Ovary (tissue), 9 donors: ENCODE measurements around the gene LDAH. TPM values are rescaled to one million over a fixed set of nuclear protein-coding genes. Genes with fewer than 3 reads are reported as not detected.

Source experiments
- DNase-seq, 5 donors: peaks; one replicate each; pipeline ENCODE4 v3.0.0-alpha.2; 2019 to 2020
- H3K27ac ChIP-seq, 2 donors: fragments of 200-600 bp; one replicate each; pipeline versions ENCODE4 v1.5.1 to v1.8.0; 2019 to 2022
- H3K27me3 ChIP-seq: fragments of 200-600 bp; one replicate; pipeline ENCODE4 v1.8.0; 2022
- H3K36me3 ChIP-seq: fragments of 200-600 bp; sonication (generic); one replicate; pipeline ENCODE4 v1.5.1; 2019
- H3K4me1 ChIP-seq: one replicate; pipeline ENCODE4 v1.8.1; 2013; ENCODE audit warnings: mild to moderate bottlenecking, moderate library complexity; ENCODE audit not compliant: insufficient read depth
- H3K4me3 ChIP-seq: fragments of 200-600 bp; sonication (generic); one replicate; pipeline ENCODE4 v1.5.1; 2017
- H3K9me3 ChIP-seq, 2 donors: fragments of 200-600 bp in 1 of 2; sonication (generic) in 1 of 2; one replicate each; pipeline versions ENCODE4 v1.5.1 to v1.8.1; 2013 to 2019; ENCODE audit warnings: mild to moderate bottlenecking in 1 of 2, moderate library complexity in 1 of 2
- EP300 ChIP-seq: sonication (generic); formaldehyde crosslinking; IDR thresholded peaks from one replicate; pipeline ENCODE4 v1.6.1; 2017; ENCODE audit warnings: antibody characterized with exemption
- POLR2A ChIP-seq: fragments of 450-650 bp; IDR thresholded peaks from one replicate; pipeline ENCODE4 v1.6.1; 2017; ENCODE audit warnings: antibody characterized with exemption, mild to moderate bottlenecking, moderate library complexity
- WGBS, 3 donors: extraction: QIAGEN DNeasy Blood & Tissue Kit in 1 of 3; methylation state at CpG; one replicate each; pipeline versions ENCODE4 v1.1.5 to v1.1.7; 2013 to 2017; 5-methylcytosine and 5-hydroxymethylcytosine counted together
- intact Hi-C, 4 donors: fragments of 100-400 bp; cut with DNase I; formaldehyde crosslinking; loops; one replicate each; pipeline versions ENCODE4 v1.11.0 to v1.15.1; 2022 to 2023
- polyA plus RNA-seq, 2 donors: library from polyadenylated mRNA; stranded (reverse); fragments of 200-250 nt in 1 of 2; fragments of 350-450 nt in 1 of 2; fragmentation: Illumina TruSeq in 1 of 2; extraction: RNeasy Lipid Tissue Mini Kit (QIAGEN cat#74804) in 1 of 2; gene quantifications; one replicate each; pipeline ENCODE4 v1.2.3, GENCODE V29; 2013 to 2014
- total RNA-seq, 7 donors: library from RNA; depleted of rRNA in 2 of 7; stranded (reverse); fragments of >200 nt in 2 of 7; fragmentation: NEBNext Ultra II Directional in 3 of 7; extraction: Animal tissue kit (Norgen Biotek cat#: 25700) in 3 of 7; gene quantifications; one replicate each; pipeline versions ENCODE4 v1.1.0 to v1.2.4, GENCODE V29; 2016 to 2023
- TF ChIP-seq, protein P1 (sequence below), 3 donors: fragments of 450-650 bp in 2 of 3; fragments of 200-600 bp in 1 of 3; IDR thresholded peaks; one replicate each; pipeline versions ENCODE4 v1.5.1 to v1.8.0; 2016 to 2022; ENCODE audit warnings: antibody characterized with exemption in 3 of 3, mild to moderate bottlenecking in 1 of 3
- donor health status: DM: no; HTN: no; CAD: no; lungs with moderate emphysema.
- donor health status: DM: no; HTN: no; CAD: no.
- donor health status: Bipolar disorder and iron deficiency.
- donor health status: DM: yes; HTN: yes; CAD: no.
- donor health status: DM: no; HTN: no; CAD: no.
- donor health status: DM: yes; HTN: yes; CAD: no.

LDAH gene
- total and polyA plus RNA-seq, 9 donors: 4.0 to 21.0 (median 11.0) TPM

GRCh38 chr2:20657522-20658235 is 165.2 kb downstream of the LDAH start:
- Histone ChIP-seq H3K4me3 (no peak overlapping the region), H3K27me3 (no peaks in the 10 kb centered on the region), H3K9me3 (no peaks in the 10 kb centered on the region), H3K27ac (no peak overlapping the region), H3K36me3 (no peaks in the 10 kb centered on the region), H3K4me1 (no peaks in the 10 kb centered on the region)
- TF ChIP-seq POLR2A: no peak
- no peak for TF ChIP-seq EP300
- TF ChIP-seq, protein P1, sequence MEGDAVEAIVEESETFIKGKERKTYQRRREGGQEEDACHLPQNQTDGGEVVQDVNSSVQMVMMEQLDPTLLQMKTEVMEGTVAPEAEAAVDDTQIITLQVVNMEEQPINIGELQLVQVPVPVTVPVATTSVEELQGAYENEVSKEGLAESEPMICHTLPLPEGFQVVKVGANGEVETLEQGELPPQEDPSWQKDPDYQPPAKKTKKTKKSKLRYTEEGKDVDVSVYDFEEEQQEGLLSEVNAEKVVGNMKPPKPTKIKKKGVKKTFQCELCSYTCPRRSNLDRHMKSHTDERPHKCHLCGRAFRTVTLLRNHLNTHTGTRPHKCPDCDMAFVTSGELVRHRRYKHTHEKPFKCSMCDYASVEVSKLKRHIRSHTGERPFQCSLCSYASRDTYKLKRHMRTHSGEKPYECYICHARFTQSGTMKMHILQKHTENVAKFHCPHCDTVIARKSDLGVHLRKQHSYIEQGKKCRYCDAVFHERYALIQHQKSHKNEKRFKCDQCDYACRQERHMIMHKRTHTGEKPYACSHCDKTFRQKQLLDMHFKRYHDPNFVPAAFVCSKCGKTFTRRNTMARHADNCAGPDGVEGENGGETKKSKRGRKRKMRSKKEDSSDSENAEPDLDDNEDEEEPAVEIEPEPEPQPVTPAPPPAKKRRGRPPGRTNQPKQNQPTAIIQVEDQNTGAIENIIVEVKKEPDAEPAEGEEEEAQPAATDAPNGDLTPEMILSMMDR (IDR thresholded peaks at IDR 0.05): no peak
- intact Hi-C loops: no loop called here
- DNase-seq: peak in 1 of 5 donors; percentile 21
- 76 to 78% (median 76%) methylated on average over 4 of the region's 4 CpGs for WGBS, 3 donors

- Histone ChIP-seq H3K27me3 (no peaks in the 10 kb centered on the region), H3K27ac (no peak overlapping the region), H3K4me3 (no peak overlapping the region), H3K36me3 (no peaks in the 10 kb centered on the region), H3K4me1 (peaks cover 2% of the 10 kb centered on the region), H3K9me3 (no peaks in the 10 kb centered on the region)
- DNase-seq: peak in 1 of 5 donors; percentile 21
- 82 to 88% (median 83%) methylated on average over 7 of the region's 7 CpGs for WGBS, 3 donors
- TF ChIP-seq POLR2A (no peak), EP300 (no peak)
- TF ChIP-seq, protein P1 (IDR thresholded peaks at IDR 0.05): no peak
- intact Hi-C loops: no loop called here
These were observed 166.3 kb downstream of the LDAH start for GRCh38 chr2:20656561-20656960.

DNA sequence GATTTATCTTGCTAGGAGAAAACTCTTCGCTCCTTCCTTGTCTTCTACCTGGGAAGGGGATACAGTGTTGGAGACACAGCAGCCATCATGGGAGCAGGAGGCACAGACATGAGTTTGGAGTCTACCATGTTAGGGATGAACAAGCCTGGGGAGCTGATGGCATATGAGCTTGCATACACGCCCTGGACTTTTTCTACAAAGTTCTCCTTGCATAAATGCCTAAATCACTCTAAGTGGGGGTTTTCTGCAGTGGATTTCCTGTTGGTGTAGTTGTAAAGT is 168.4 kb downstream of the LDAH start:
- intact Hi-C loops: no loop called here
- TF ChIP-seq POLR2A (no peak), EP300 (no peak)
- TF ChIP-seq, protein P1 (IDR thresholded peaks at IDR 0.05): no peak
- Histone ChIP-seq H3K4me1 (peaks cover 7% of the 10 kb centered on the region), H3K36me3 (no peaks in the 10 kb centered on the region), H3K9me3 (no peaks in the 10 kb centered on the region), H3K27me3 (no peaks in the 10 kb centered on the region), H3K27ac (no peak overlapping the region), H3K4me3 (no peak overlapping the region)
- DNase-seq: no peak
- WGBS, 3 donors: 88 to 92% (median 89%) methylated on average over 2 of the region's 2 CpGs

DNA sequence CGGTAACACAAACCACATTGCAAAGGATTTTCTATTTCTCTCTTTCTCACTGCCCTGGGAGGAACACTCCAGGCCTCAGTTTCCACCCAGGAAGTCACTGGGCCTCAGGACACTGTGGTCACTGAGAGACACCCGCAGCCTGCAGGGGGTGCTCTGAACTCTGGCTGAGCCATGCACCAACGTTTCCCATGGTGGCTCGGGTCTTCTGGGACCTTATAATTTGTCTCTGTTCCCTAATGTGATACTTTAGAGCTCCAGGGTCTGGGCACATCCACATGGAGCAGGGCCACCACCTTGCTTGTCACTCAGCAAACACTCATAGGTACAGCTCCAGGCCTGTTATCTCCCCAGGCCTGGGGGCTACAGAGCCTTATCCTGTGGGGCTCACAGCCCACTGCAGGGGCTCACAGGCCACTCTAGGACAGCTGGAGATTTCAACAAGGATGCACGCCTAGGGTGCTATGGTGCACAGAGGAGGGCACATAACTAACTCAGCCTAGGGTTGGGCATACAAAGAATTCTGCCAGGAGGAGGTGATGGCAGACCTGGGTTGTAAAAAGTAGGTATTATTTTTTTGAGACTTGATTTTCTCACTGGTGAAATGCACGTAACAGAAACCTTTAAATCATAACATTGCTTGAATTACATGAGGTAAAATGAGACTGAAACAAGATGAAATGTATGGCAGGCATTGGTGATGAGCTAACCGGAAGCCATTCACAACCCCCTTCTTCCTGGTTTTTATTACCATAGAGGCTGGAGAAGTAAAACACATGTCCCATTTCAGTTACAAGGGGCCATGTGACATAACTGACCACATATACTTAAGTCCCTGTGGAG is 169.0 kb downstream of the LDAH start:
- Histone ChIP-seq H3K4me3 (no peak overlapping the region), H3K4me1 (peaks cover 9% of the 10 kb centered on the region), H3K27ac (no peak overlapping the region), H3K27me3 (no peaks in the 10 kb centered on the region), H3K9me3 (no peaks in the 10 kb centered on the region), H3K36me3 (no peaks in the 10 kb centered on the region)
- WGBS, 3 donors: 78 to 86% (median 82%) methylated on average over 7 of the region's 7 CpGs
- intact Hi-C loops: no loop called here
- DNase-seq: peak in 1 of 5 donors; percentile 25
- TF ChIP-seq POLR2A: no peak
